Stimulated activated CD4-positive, alpha-beta T cell treated with anti-CD3 and anti-CD28 coated beads, Interleukin-4, amount 100 ng/mL, for 4 hours (primary cell): ENCODE results near the gene ARFGAP1.
"Not testable (repeated sequence)": the region's sequence is repeated elsewhere in the genome, so short reads cannot be mapped to it uniquely, and the experiment has no call there.

Experiments used
- DNase-seq, 2 experiments: peaks; one replicate each; pipeline ENCODE4 v3.0.0-alpha.2; 2020

The ARFGAP1 gene

GRCh38 chr20:63241272-63241671 lies 31.3 kb upstream of the ARFGAP1 start:
- DNase-seq = no peak

GRCh38 chr20:63242736-63243135 lies 29.9 kb upstream of the ARFGAP1 start:
- no peak for DNase-seq

- no peak for DNase-seq
Measured at GRCh38 chr20:63243604-63244247, 28.9 kb upstream of the ARFGAP1 start.

- DNase-seq = no peak
Measured at GRCh38 chr20:63244468-63244867, 28.1 kb upstream of the ARFGAP1 start.

- no peak for DNase-seq
Measured at GRCh38 chr20:63246490-63247288, 25.9 kb upstream of the ARFGAP1 start.

GRCh38 chr20:63247671-63248228 lies 24.9 kb upstream of the ARFGAP1 start:
- DNase-seq = no peak

GRCh38 chr20:63248835-63249591 lies 23.6 kb upstream of the ARFGAP1 start:
- no peak for DNase-seq

- DNase-seq = no peak
Measured at GRCh38 chr20:63249891-63250290, 22.7 kb upstream of the ARFGAP1 start.

GRCh38 chr20:63251350-63251749 lies 21.3 kb upstream of the ARFGAP1 start:
- not testable (repeated sequence) for DNase-seq

GRCh38 chr20:63252284-63252711 lies 20.3 kb upstream of the ARFGAP1 start:
- no peak for DNase-seq

GRCh38 chr20:63253065-63253437 lies 19.6 kb upstream of the ARFGAP1 start:
- DNase-seq = no peak

- peak; percentile 8 to 17 for DNase-seq
Measured at GRCh38 chr20:63253438-63254231, 19.0 kb upstream of the ARFGAP1 start.

GRCh38 chr20:63254232-63254605 lies 18.4 kb upstream of the ARFGAP1 start, which contains the start of gene NKAIN4:
Gene NKAIN4, minus strand, starts transcription at chr20:63254463. Its CDS starts 13 bp downstream, at chr20:63254450.
- DNase-seq = no peak

- no peak for DNase-seq
Measured at GRCh38 chr20:63254606-63255384, 17.8 kb upstream of the ARFGAP1 start.

GRCh38 chr20:63255931-63256704 lies 16.5 kb upstream of the ARFGAP1 start:
- DNase-seq = no peak

- no peak for DNase-seq
Measured at GRCh38 chr20:63256954-63257353, 15.7 kb upstream of the ARFGAP1 start.

- DNase-seq = no peak
Measured at GRCh38 chr20:63257629-63258028, 15.0 kb upstream of the ARFGAP1 start.

GRCh38 chr20:63258781-63259180 lies 13.8 kb upstream of the ARFGAP1 start:
- no peak for DNase-seq

- DNase-seq = no peak
Measured at GRCh38 chr20:63259734-63260460, 12.7 kb upstream of the ARFGAP1 start.

GRCh38 chr20:63260521-63260920 lies 12.1 kb upstream of the ARFGAP1 start:
- DNase-seq = no peak
